SU-DHL-6 (cell line): ENCODE results near the gene NADK.
"Not testable (repeated sequence)": the region's sequence is repeated elsewhere in the genome, so short reads cannot be mapped to it uniquely, and the experiment has no call there.

Experiments used
- CTCF ChIP-seq: fragments of 200-600 bp; sonication (generic); IDR thresholded peaks from one replicate; pipeline ENCODE4 v1.5.1; 2017; ENCODE audit warnings: antibody characterized with exemption, mild to moderate bottlenecking, low read length, moderate library complexity; ENCODE audit not compliant: insufficient read depth, poor library complexity, severe bottlenecking
- EZH2phosphoT487 ChIP-seq: fragments of 200-600 bp; sonication (generic), shearing (Covaris generic); conservative IDR thresholded peaks from 2 replicates; pipeline ENCODE4 v1.6.1; 2018; ENCODE audit warnings: mild to moderate bottlenecking, antibody characterized with exemption, low read length, moderate library complexity, mixed read lengths

DNA sequence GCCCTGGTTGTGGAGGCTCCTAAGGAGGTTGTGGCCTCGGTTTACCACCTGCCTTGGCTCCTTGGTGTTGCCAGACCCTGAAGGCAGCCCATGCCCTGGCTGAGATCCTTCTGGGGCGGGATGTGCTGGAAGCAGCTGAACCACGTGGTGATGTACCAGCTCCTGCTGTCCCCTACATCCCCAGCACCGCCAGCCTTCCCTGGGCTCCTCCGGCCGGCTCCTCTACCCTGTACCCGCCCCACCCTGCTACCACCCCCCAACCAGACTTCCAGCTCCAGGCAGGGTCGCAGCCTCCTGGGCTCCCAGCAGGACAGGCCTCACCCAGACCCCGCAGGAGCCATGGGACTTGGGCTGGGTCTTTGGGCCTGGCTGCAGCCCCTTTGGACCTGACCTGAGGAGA, 28.3 kb downstream of the NADK start:
- TF ChIP-seq CTCF, EZH2phosphoT487: not testable (repeated sequence)
